ENCODE data around the gene ITGB4.

ITGB4 gene

GRCh38 chr17:75695141-75695829 lies 26.0 kb upstream of the ITGB4 start:
- H3K4me2 ChIP-seq (ENCODE audit: low read length) = no peak overlapping the region
- no peak for TF ChIP-seq CTCF (IDR thresholded peaks at IDR 0.05)
- H3K4me3 ChIP-seq (ENCODE audit: low read depth, low read length) = no peak overlapping the region
- H3K27me3 ChIP-seq (ENCODE audit: control insufficient read depth, insufficient read depth, low read length) = no peaks in the 10 kb centered on the region
- H3K79me2 ChIP-seq = peaks cover 44% of the 10 kb centered on the region
- H2AFZ ChIP-seq = no peak overlapping the region
- H3K27ac ChIP-seq = no peak overlapping the region
- H3K9ac ChIP-seq = no peak overlapping the region
- no peaks in the 10 kb centered on the region for H3K9me3 ChIP-seq (ENCODE audit: control insufficient read depth, low read length)
- H3K36me3 ChIP-seq (ENCODE audit: control insufficient read depth, insufficient read depth, low read length) = no peaks in the 10 kb centered on the region
- H3K4me1 ChIP-seq = peaks cover 7% of the 10 kb centered on the region

GRCh38 chr17:75695830-75696271 lies 25.4 kb upstream of the ITGB4 start:
- H3K9ac ChIP-seq = no peak overlapping the region
- no peak overlapping the region for H3K4me3 ChIP-seq (ENCODE audit: low read depth, low read length)
- no peaks in the 10 kb centered on the region for H3K9me3 ChIP-seq (ENCODE audit: control insufficient read depth, low read length)
- no peak overlapping the region for H3K27ac ChIP-seq
- H3K4me1 ChIP-seq = peaks cover 7% of the 10 kb centered on the region
- no peak overlapping the region for H2AFZ ChIP-seq
- peaks cover 39% of the 10 kb centered on the region for H3K79me2 ChIP-seq
- no peak for TF ChIP-seq CTCF (IDR thresholded peaks at IDR 0.05)
- no peaks in the 10 kb centered on the region for H3K36me3 ChIP-seq (ENCODE audit: control insufficient read depth, insufficient read depth, low read length)
- no peak overlapping the region for H3K4me2 ChIP-seq (ENCODE audit: low read length)
- H3K27me3 ChIP-seq (ENCODE audit: control insufficient read depth, insufficient read depth, low read length) = no peaks in the 10 kb centered on the region

- Histone ChIP-seq H3K9ac (no peak overlapping the region), H2AFZ (no peak overlapping the region), H3K27me3 (ENCODE audit: control insufficient read depth, insufficient read depth, low read length) (no peaks in the 10 kb centered on the region), H3K9me3 (ENCODE audit: control insufficient read depth, low read length) (no peaks in the 10 kb centered on the region), H3K4me1 (peaks cover 7% of the 10 kb centered on the region), H3K27ac (no peak overlapping the region), H3K79me2 (peaks cover 21% of the 10 kb centered on the region), H3K4me3 (ENCODE audit: low read depth, low read length) (no peak overlapping the region), H3K36me3 (ENCODE audit: control insufficient read depth, insufficient read depth, low read length) (no peaks in the 10 kb centered on the region), H3K4me2 (ENCODE audit: low read length) (no peak overlapping the region)
- no peak for TF ChIP-seq CTCF (IDR thresholded peaks at IDR 0.05)
Observed at GRCh38 chr17:75697651-75698291, 23.5 kb upstream of the ITGB4 start.

GRCh38 chr17:75698659-75699058 lies 22.6 kb upstream of the ITGB4 start:
- H3K4me2 ChIP-seq (ENCODE audit: low read length) = no peak overlapping the region
- no peak for TF ChIP-seq CTCF (IDR thresholded peaks at IDR 0.05)
- no peak overlapping the region for H3K27ac ChIP-seq
- H3K9me3 ChIP-seq (ENCODE audit: control insufficient read depth, low read length) = no peaks in the 10 kb centered on the region
- no peaks in the 10 kb centered on the region for H3K27me3 ChIP-seq (ENCODE audit: control insufficient read depth, insufficient read depth, low read length)
- no peak overlapping the region for H3K4me3 ChIP-seq (ENCODE audit: low read depth, low read length)
- no peak overlapping the region for H2AFZ ChIP-seq
- peaks cover 15% of the 10 kb centered on the region for H3K79me2 ChIP-seq
- peaks cover 7% of the 10 kb centered on the region for H3K4me1 ChIP-seq
- H3K9ac ChIP-seq = no peak overlapping the region
- no peaks in the 10 kb centered on the region for H3K36me3 ChIP-seq (ENCODE audit: control insufficient read depth, insufficient read depth, low read length)
